Activated CD8-positive, alpha-beta memory T cell treated with anti-CD3 and anti-CD28 coated beads, Interleukin-2, amount 50 U/mL, for 1 hour (primary cell): ENCODE data around the gene TRMT61A.

Experiments
- DNase-seq: peaks from one replicate; pipeline ENCODE4 v3.0.0-alpha.2; 2020; ENCODE audit errors: extremely low read depth

Gene TRMT61A

GRCh38 chr14:103547455-103547940, 18.5 kb downstream of the TRMT61A start:
- DNase-seq, result no peak

- DNase-seq, result no peak
Measured at GRCh38 chr14:103547941-103548462, 19.0 kb downstream of the TRMT61A start.

GRCh38 chr14:103548463-103549351, 19.7 kb downstream of the TRMT61A start:
- DNase-seq, result no peak

- DNase-seq, result no peak
Measured at GRCh38 chr14:103549361-103550311, 20.6 kb downstream of the TRMT61A start.

- DNase-seq, result no peak
Measured at GRCh38 chr14:103550451-103551337, 21.7 kb downstream of the TRMT61A start.

- DNase-seq, result no peak
Measured at GRCh38 chr14:103551338-103551762, 22.4 kb downstream of the TRMT61A start.

- DNase-seq, result no peak
Measured at GRCh38 chr14:103552011-103552845, 23.2 kb downstream of the TRMT61A start.

GRCh38 chr14:103552846-103553210, 23.8 kb downstream of the TRMT61A start:
- DNase-seq, result no peak

- DNase-seq, result no peak
Measured at GRCh38 chr14:103555559-103556337, 26.8 kb downstream of the TRMT61A start.

- no peak for DNase-seq
Measured at GRCh38 chr14:103556946-103557758, 28.2 kb downstream of the TRMT61A start.

- DNase-seq, result no peak
Measured at GRCh38 chr14:103558071-103558882, 29.3 kb downstream of the TRMT61A start.

- no peak for DNase-seq
Measured at GRCh38 chr14:103559766-103560165, 30.8 kb downstream of the TRMT61A start.

GRCh38 chr14:103560691-103561090, 31.7 kb downstream of the TRMT61A start:
- no peak for DNase-seq

GRCh38 chr14:103561381-103562178, 32.6 kb downstream of the TRMT61A start:
- DNase-seq, result no peak

GRCh38 chr14:103562179-103562428, 33.1 kb downstream of the TRMT61A start:
- no peak for DNase-seq

GRCh38 chr14:103562429-103563225, 33.6 kb downstream of the TRMT61A start, which contains the start of the genes BAG5 and COA8:
Gene BAG5 (minus strand): TSS chr14:103562657. CDS start chr14:103561164, 1,493 bp downstream.
Gene COA8 (plus strand): TSS chr14:103562960. CDS start chr14:103563002, 42 bp downstream.
- DNase-seq, result peak; percentile 35
